ENCODE results near the gene ETNPPL. TPM values are rescaled to one million over a fixed set of nuclear protein-coding genes. Genes with fewer than 3 reads are reported as not detected.

Gene ETNPPL
- total and polyA plus RNA-seq, 2 of the 13 experiments (the other 11 are each of a cell fraction or from before 2014, with no cell fraction given) = 1.4 to 6.0 TPM

DNA sequence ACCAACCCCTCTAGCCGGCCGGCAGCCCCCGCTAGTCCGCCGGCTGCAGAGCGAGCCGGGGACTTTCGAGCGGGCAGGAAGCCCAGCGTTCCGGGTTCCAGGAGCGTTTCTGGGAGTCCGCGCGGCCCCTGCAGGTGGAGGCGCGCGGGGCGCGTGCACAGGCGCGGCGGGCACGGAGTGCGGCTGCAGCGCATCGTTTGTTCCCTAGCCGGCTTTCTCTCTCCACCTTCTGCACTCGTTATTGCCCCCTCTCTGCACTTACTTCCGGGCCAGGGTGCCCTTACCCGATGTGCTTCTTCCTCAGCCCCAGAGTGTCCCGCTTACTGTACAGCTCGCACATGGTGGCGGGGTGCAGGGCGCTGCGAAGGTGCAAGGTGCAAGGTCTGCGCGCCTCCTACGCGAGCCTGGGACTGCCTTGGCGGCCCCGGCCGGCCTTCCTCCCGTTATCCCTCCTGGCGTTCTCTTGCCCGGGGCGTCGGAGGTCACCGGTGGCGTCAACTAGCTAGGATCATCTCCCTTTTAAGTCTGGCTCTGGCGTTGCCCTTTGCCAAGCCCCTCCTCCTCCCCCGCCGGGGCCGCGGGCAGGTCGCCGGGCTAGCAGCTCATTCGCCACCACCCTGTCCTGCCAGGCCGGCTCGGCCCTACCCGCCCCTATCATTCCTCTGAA, at the start of gene ETNPPL (continued):
- no peak for TF ChIP-seq AGO2 (optimal IDR thresholded peaks at IDR 0.05; ENCODE audit: low read depth, low read length)
- TF ChIP-seq RXRA (CRISPR knock-in tag; IDR thresholded peaks at IDR 0.05) = peak; percentile 59; the same call in 1 of the 2 replicates
- TF ChIP-seq, protein P1, sequence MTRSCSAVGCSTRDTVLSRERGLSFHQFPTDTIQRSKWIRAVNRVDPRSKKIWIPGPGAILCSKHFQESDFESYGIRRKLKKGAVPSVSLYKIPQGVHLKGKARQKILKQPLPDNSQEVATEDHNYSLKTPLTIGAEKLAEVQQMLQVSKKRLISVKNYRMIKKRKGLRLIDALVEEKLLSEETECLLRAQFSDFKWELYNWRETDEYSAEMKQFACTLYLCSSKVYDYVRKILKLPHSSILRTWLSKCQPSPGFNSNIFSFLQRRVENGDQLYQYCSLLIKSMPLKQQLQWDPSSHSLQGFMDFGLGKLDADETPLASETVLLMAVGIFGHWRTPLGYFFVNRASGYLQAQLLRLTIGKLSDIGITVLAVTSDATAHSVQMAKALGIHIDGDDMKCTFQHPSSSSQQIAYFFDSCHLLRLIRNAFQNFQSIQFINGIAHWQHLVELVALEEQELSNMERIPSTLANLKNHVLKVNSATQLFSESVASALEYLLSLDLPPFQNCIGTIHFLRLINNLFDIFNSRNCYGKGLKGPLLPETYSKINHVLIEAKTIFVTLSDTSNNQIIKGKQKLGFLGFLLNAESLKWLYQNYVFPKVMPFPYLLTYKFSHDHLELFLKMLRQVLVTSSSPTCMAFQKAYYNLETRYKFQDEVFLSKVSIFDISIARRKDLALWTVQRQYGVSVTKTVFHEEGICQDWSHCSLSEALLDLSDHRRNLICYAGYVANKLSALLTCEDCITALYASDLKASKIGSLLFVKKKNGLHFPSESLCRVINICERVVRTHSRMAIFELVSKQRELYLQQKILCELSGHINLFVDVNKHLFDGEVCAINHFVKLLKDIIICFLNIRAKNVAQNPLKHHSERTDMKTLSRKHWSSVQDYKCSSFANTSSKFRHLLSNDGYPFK (CRISPR knock-in tag; IDR thresholded peaks at IDR 0.05; ENCODE audit: borderline replicate concordance) = 0 out of 2 replicates have a peak, but pooled peaks have one; percentile 52
- TF ChIP-seq, protein P2, sequence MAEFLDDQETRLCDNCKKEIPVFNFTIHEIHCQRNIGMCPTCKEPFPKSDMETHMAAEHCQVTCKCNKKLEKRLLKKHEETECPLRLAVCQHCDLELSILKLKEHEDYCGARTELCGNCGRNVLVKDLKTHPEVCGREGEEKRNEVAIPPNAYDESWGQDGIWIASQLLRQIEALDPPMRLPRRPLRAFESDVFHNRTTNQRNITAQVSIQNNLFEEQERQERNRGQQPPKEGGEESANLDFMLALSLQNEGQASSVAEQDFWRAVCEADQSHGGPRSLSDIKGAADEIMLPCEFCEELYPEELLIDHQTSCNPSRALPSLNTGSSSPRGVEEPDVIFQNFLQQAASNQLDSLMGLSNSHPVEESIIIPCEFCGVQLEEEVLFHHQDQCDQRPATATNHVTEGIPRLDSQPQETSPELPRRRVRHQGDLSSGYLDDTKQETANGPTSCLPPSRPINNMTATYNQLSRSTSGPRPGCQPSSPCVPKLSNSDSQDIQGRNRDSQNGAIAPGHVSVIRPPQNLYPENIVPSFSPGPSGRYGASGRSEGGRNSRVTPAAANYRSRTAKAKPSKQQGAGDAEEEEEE (CRISPR knock-in tag; IDR thresholded peaks at IDR 0.05; ENCODE audit: borderline replicate concordance) = no peak
- TF ChIP-seq PITX1 (CRISPR knock-in tag; IDR thresholded peaks at IDR 0.05) = peak; percentile 51; the same call in 1 of the 2 replicates
- TF ChIP-seq ZNF770 (CRISPR knock-in tag; IDR thresholded peaks at IDR 0.05) = no peak
- TF ChIP-seq JUND (CRISPR knock-in tag; IDR thresholded peaks at IDR 0.05) = 0 out of 2 replicates have a peak, but pooled peaks have one; percentile 18
- peak; percentile 68 for TF ChIP-seq ZFX (CRISPR knock-in tag; IDR thresholded peaks at IDR 0.05; ENCODE audit: low read depth)
- TF ChIP-seq, protein P3, sequence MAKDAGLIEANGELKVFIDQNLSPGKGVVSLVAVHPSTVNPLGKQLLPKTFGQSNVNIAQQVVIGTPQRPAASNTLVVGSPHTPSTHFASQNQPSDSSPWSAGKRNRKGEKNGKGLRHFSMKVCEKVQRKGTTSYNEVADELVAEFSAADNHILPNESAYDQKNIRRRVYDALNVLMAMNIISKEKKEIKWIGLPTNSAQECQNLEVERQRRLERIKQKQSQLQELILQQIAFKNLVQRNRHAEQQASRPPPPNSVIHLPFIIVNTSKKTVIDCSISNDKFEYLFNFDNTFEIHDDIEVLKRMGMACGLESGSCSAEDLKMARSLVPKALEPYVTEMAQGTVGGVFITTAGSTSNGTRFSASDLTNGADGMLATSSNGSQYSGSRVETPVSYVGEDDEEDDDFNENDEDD (CRISPR knock-in tag; IDR thresholded peaks at IDR 0.05; ENCODE audit: borderline replicate concordance) = peak; percentile 60; the same call in 1 of the 2 replicates
- no peak for TF ChIP-seq HNRNPUL1 (IDR thresholded peaks at IDR 0.05; ENCODE audit: low read depth, low read length)
- TF ChIP-seq ZMYM2 (CRISPR knock-in tag; IDR thresholded peaks at IDR 0.05) = peak; percentile 69; the same call in 1 of the 2 replicates
- TF ChIP-seq, protein P4, sequence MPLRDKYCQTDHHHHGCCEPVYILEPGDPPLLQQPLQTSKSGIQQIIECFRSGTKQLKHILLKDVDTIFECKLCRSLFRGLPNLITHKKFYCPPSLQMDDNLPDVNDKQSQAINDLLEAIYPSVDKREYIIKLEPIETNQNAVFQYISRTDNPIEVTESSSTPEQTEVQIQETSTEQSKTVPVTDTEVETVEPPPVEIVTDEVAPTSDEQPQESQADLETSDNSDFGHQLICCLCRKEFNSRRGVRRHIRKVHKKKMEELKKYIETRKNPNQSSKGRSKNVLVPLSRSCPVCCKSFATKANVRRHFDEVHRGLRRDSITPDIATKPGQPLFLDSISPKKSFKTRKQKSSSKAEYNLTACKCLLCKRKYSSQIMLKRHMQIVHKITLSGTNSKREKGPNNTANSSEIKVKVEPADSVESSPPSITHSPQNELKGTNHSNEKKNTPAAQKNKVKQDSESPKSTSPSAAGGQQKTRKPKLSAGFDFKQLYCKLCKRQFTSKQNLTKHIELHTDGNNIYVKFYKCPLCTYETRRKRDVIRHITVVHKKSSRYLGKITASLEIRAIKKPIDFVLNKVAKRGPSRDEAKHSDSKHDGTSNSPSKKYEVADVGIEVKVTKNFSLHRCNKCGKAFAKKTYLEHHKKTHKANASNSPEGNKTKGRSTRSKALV (CRISPR knock-in tag; IDR thresholded peaks at IDR 0.05) = peak; percentile 89; the same call in 1 of the 2 replicates
- peak; percentile 19; the same call in 1 of the 2 replicates for TF ChIP-seq IRF9 (CRISPR knock-in tag; IDR thresholded peaks at IDR 0.05; ENCODE audit: borderline replicate concordance)
- peak; percentile 61 for TF ChIP-seq TFDP2 (CRISPR knock-in tag; IDR thresholded peaks at IDR 0.05)
- no peak for TF ChIP-seq FOXJ3 (CRISPR knock-in tag; IDR thresholded peaks at IDR 0.05; ENCODE audit: borderline replicate concordance)

Data from HepG2 (cell line).